ENCODE measurements around the gene HTRA3.

Gene HTRA3

DNA sequence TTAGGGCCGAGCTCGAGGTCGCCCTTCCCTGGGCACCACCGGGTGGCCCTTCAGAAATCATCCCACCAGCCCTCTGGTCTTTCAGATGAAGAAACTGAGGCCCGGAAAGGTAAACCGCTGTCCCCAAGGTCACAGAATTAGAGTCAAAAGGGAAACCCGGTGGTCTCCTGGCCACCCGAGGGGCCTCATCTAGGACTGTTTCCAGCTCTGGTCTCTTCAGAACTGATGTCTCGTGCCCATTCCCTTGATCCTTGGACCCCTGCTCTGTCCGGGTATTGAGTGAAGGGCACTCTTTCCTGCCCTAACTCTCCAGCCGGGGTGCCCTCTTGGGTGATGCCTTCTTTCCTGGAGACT lies 841 bp downstream of the HTRA3 start:
- DNase-seq, result no peak

- DNase-seq, result no peak
Observed at GRCh38 chr4:8270912-8271815, 1.6 kb downstream of the HTRA3 start.

- no peak for DNase-seq
Observed at GRCh38 chr4:8271821-8272220, 2.3 kb downstream of the HTRA3 start.

GRCh38 chr4:8272472-8273428 lies 3.2 kb downstream of the HTRA3 start:
- DNase-seq, result no peak

DNA sequence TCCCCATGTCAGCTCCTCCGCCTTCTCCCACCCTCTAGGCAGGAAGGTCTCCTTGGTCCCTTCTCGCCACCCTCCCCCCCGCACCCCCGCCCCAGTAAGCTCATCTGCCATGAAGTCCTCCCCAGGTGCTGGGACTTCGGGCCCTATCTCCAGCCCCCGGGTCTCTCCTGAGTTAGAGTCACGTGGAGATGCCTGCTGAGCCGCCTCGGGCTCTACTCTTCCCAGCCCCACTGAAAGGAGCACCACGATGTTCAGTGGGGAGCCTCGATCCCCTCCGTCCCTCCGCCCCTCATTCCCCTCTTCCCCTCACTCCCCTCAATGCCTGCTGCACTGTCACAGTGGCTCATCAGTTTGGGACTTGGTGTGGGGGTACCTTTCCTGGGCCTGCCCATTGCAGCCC lies 3.9 kb downstream of the HTRA3 start:
- no peak for DNase-seq

- no peak for DNase-seq
Observed at GRCh38 chr4:8274066-8274652, 4.6 kb downstream of the HTRA3 start.

DNA sequence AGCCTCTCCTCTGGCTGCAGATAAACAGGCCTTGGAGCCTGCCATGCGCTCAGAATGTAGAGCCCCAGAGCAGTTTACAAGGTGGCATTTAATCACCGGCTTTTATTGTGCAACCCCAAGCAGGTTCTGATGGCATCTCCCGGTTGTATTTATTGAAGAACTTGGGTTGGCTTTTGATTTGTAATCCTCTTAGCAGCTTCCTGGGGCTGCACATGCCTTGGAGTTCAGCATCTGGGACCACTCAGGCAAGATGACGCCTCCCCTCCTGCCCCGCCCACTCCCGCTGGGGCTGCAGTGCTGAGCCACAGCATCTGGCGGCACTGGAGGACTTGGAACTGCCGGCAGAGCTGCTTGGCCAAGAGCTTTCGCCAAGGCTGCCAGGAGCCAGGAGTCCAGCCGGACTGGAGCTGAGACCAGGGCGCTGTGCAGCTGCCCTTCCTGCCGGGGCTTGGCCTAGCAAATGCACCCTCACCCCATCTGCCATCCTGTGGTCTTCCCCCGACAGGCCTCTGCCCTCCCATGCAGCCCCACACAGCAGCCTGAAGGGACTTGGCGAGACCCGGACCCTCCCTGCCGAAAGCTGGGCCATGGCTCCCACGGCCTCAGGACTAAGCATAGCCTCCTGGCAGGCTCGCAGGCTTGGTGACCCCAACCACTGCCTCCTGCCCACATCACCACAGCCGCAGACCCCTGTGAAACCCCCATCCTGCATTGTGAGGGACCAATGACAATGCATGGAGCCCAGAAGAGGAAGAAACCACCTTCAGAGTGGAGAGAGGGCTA lies 5.4 kb downstream of the HTRA3 start:
- peak; percentile 24 for DNase-seq

DNA sequence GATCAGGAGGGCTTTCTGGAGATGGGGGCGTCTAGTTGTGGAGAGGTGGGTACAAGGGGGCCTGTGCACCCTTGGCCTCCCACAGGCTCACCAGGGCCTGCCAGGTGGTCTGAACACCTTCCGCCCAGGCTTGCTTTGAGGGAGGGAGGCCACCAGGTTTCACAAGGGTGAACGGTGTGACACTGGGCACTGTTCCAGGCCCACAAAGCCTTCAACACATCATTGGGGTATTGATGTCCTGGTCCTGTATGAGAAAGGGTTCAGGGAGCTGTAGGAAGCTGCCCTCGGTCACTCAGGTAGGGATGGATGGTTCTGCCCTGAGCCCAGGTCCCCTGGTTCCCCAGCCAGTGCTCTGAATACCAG lies 6.0 kb downstream of the HTRA3 start:
- no peak for DNase-seq

GRCh38 chr4:8276358-8277240 lies 7.0 kb downstream of the HTRA3 start:
- DNase-seq, result no peak

GRCh38 chr4:8277356-8278008 lies 7.9 kb downstream of the HTRA3 start:
- no peak for DNase-seq

- DNase-seq, result no peak
Observed at GRCh38 chr4:8278009-8278395, 8.4 kb downstream of the HTRA3 start.

DNA sequence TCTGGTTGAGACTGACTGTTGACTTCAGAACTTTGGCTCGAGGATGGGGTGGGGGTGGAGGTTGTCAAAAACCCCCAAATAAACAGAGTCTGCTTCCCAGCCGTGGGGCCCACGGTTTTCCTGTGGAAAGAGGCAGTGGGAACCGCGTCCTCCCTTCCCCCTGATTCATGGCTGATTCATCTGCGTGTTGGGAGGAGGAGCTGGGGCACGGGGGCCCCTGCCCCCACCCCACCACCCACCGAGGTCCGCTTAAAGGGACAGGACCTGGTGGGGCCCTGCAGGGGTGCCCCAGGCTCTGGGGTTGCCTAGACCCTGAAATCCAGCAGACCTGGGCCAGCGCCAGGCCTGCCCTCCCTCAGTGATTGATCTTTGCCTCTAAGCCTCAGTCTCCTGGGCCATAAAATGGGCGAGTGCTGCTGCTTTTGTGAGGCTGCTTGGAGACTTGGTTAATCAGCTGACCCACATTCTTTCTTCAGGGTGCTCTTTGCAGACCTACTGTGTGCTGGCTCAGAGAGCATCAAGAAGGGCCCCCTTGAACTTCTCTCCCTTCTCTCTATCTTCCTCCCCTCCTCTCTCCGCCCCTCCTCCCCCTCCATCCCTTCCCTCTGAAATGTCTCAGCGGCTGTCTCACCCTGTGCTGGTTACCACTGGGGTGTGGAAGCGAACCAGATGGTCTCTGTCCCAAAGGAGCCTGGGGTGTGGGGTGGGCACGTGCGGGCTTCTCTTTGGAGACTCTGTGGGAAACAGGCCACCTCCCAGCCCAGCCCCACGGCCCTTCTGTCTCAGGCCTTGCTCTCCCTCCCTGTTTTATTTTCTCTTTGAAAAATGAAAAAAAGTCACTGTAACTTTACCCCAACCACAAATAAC lies 9.1 kb downstream of the HTRA3 start:
- DNase-seq, result no peak

- DNase-seq, result no peak
Observed at GRCh38 chr4:8279321-8280157, 10.0 kb downstream of the HTRA3 start.

DNA sequence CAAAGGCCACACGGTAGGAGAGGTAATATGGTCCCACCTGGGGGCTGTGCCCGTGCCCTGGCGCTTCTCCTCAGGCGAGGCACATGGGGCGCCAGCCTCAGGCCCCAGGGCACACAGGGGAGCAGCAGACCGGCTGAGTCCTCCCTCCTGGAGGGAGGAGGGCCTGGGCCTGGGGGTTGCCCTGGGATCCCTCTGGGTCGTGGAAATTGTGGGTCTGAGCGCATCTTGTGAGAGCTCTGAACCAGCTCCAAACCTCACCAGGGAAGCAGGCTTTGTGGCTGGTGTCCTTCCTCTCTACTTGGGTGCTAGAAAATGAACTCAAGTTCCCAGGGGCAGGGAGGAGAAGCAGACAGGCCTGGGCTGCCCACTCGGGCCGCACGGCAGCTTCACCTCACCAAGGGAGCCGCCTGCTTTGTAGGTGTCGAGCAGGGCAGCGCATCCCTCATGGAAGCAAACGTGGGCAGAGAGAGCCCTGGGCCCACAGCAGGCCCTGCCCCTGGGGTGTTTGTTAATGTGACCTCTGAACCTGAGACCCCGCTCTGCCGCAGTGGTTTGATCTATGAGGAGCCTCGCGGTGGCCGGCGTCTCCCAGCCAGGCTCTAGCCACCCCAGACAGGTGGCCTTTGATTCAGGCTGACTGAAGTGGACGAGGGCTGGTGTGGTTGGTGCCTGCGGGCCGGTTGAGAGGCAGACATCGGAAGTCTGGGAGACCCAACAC lies 10.8 kb downstream of the HTRA3 start:
- no peak for DNase-seq

GRCh38 chr4:8280876-8281440 lies 11.4 kb downstream of the HTRA3 start:
- DNase-seq, result no peak

GRCh38 chr4:8281519-8282133 lies 12.1 kb downstream of the HTRA3 start:
- DNase-seq, result no peak

- DNase-seq, result no peak
Observed at GRCh38 chr4:8282134-8282641, 12.6 kb downstream of the HTRA3 start.
